Breast epithelium (tissue), 3 donors: ENCODE measurements around the gene ELOVL5.

Experiments used
- CTCF ChIP-seq, 3 donors: fragments of 450-650 bp; IDR thresholded peaks; one replicate each; pipeline ENCODE4 v1.5.1; 2016 to 2017; ENCODE audit warnings: antibody characterized with exemption in 3 of 3, mild to moderate bottlenecking in 3 of 3, moderate library complexity in 3 of 3
- POLR2A ChIP-seq: fragments of 450-650 bp; IDR thresholded peaks from one replicate; pipeline ENCODE4 v1.6.1; 2016; ENCODE audit warnings: antibody characterized with exemption, mild to moderate bottlenecking, moderate library complexity

GRCh38 chr6:53294095-53294494, 54.7 kb downstream of the ELOVL5 start:
- TF ChIP-seq POLR2A (no peak), CTCF (IDR thresholded peaks at IDR 0.05) (peak in 1 of 3 donors; percentile 28)
